SJSA1 (cell line): ENCODE measurements around the gene GPR15LG. TPM values are rescaled to one million over a fixed set of nuclear protein-coding genes. Genes with fewer than 3 reads are reported as not detected.

Experiments used
- DNase-seq, 2 experiments: peaks; one replicate each; pipeline ENCODE4 v3.0.0-alpha.2; 2015 to 2020; ENCODE audit warnings: low spot score in 2 of 2, low read depth in 1 of 2
- H3K27ac ChIP-seq: fragments of 250-450 bp; sonication (Bioruptor Pico); 2 replicates; pipeline ENCODE4 v1.5.1; 2020; ENCODE audit warnings: mild to moderate bottlenecking, moderate library complexity
- H3K27me3 ChIP-seq: fragments of 250-450 bp; sonication (Bioruptor Pico); replicated peaks from 2 replicates; pipeline ENCODE4 v1.5.1; 2020; ENCODE audit warnings: mild to moderate bottlenecking, moderate library complexity
- H3K36me3 ChIP-seq: fragments of 250-450 bp; sonication (Bioruptor Pico); 2 replicates; pipeline ENCODE4 v1.5.1; 2020; ENCODE audit warnings: mild to moderate bottlenecking
- H3K4me1 ChIP-seq: fragments of 250-450 bp; sonication (Bioruptor Pico); replicated peaks from 2 replicates; pipeline ENCODE4 v1.6.1; 2021; ENCODE audit warnings: mild to moderate bottlenecking
- H3K4me3 ChIP-seq: fragments of 250-450 bp; sonication (Bioruptor Pico); 2 replicates; pipeline ENCODE4 v1.5.1; 2020; ENCODE audit warnings: mild to moderate bottlenecking
- H3K9me3 ChIP-seq: fragments of 250-450 bp; sonication (Bioruptor Pico); replicated peaks from 2 replicates; pipeline ENCODE4 v1.5.1; 2020; ENCODE audit warnings: mild to moderate bottlenecking
- total RNA-seq: library from RNA; depleted of rRNA; stranded (reverse); fragments of >200 nt; shearing (Covaris generic); gene quantifications from 2 replicates; pipeline ENCODE4 v1.2.3, GENCODE V29; 2014

Gene GPR15LG
- total RNA-seq, 1 experiment from 2014 or later, result not detected

DNA sequence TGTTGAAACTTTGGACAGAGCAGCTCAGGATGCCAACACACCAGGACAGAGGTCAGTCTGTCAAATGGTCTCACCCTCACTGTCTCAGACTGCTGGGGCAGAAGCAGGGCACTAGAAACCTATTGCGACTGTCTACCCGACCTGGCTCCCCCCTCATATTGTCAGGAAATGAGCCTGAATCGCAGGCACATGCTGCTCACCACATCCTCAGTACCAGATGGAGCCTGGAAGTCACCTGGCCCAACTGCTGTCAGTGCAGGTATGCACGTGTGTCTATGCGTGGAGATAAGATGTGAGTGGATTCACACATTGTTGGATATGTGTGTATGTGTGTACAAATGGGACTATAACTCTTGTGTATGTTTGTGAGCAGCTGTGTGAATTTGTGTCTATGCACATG, 17.5 kb downstream of the GPR15LG start:
- H3K4me3 ChIP-seq, result no peak overlapping the region
- peaks cover 31% of the 10 kb centered on the region for H3K27me3 ChIP-seq
- no peaks in the 10 kb centered on the region for H3K9me3 ChIP-seq
- DNase-seq, result no peak
- 0 out of 2 replicates have a peak, but pooled peaks cover 8% of the 10 kb centered on the region for H3K4me1 ChIP-seq
- H3K36me3 ChIP-seq, result no peaks in the 10 kb centered on the region
- no peak overlapping the region for H3K27ac ChIP-seq

- Histone ChIP-seq H3K4me3 (no peak overlapping the region), H3K27me3 (peaks cover 47% of the 10 kb centered on the region), H3K27ac (no peak overlapping the region), H3K36me3 (no peaks in the 10 kb centered on the region), H3K9me3 (no peaks in the 10 kb centered on the region), H3K4me1 (0 out of 2 replicates have a peak, but pooled peaks cover 8% of the 10 kb centered on the region)
- DNase-seq, result no peak
These were observed 19.7 kb downstream of the GPR15LG start for GRCh38 chr10:84193327-84193726.

GRCh38 chr10:84193846-84194423, 20.3 kb downstream of the GPR15LG start:
- H3K9me3 ChIP-seq, result no peaks in the 10 kb centered on the region
- H3K4me3 ChIP-seq, result peak overlapping the region; percentile 10; the same call in 1 of the 2 replicates
- H3K36me3 ChIP-seq, result no peaks in the 10 kb centered on the region
- H3K27ac ChIP-seq, result no peak overlapping the region
- H3K4me1 ChIP-seq, result 0 out of 2 replicates have a peak, but pooled peaks cover 8% of the 10 kb centered on the region
- no peak for DNase-seq
- H3K27me3 ChIP-seq, result peaks cover 51% of the 10 kb centered on the region

- H3K27ac ChIP-seq, result no peak within 1 kb of the TSS
- H3K4me3 ChIP-seq, result peak within 1 kb of the TSS; percentile 10; the same call in 1 of the 2 replicates
- no peaks in the 10 kb centered on the region for H3K9me3 ChIP-seq
- no peak for DNase-seq
- no peaks in the 10 kb centered on the region for H3K36me3 ChIP-seq
- H3K27me3 ChIP-seq, result peaks cover 51% of the 10 kb centered on the region
- H3K4me1 ChIP-seq, result 0 out of 2 replicates have a peak, but pooled peaks cover 8% of the 10 kb centered on the region
These were observed 20.9 kb downstream of the GPR15LG start, which contains the start of gene CDHR1 for GRCh38 chr10:84194424-84195043. Gene CDHR1, plus strand, starts transcription at chr10:84194537. Its CDS starts 224 bp downstream, at chr10:84194761.

- H3K27me3 ChIP-seq, result peaks cover 53% of the 10 kb centered on the region
- DNase-seq, result no peak
- H3K9me3 ChIP-seq, result no peaks in the 10 kb centered on the region
- no peak overlapping the region for H3K4me3 ChIP-seq
- H3K27ac ChIP-seq, result no peak overlapping the region
- H3K4me1 ChIP-seq, result 0 out of 2 replicates have a peak, but pooled peaks cover 8% of the 10 kb centered on the region
- no peaks in the 10 kb centered on the region for H3K36me3 ChIP-seq
These were observed 21.6 kb downstream of the GPR15LG start for GRCh38 chr10:84195044-84195830.

DNA sequence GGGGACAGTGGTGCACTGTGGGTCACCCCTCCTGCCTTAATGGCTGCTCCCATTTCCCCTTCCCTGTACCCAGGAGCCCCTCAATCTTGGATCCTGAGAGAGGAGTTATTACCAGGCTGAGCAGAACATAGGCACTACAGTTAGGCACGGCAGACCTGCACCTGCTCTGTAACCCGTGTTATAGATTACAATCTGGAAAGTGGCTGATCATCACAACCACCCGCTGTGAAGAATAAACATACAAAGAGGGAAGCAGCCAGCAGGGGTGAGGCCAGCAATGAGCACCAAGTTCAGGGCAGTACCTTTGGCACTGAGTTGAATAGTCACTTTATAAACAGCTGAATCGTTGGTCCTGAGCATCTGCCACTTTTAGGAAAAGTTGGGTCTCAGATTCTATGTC, 22.5 kb downstream of the GPR15LG start:
- Histone ChIP-seq H3K4me1 (0 out of 2 replicates have a peak, but pooled peaks cover 8% of the 10 kb centered on the region), H3K36me3 (no peaks in the 10 kb centered on the region), H3K27ac (no peak overlapping the region), H3K4me3 (no peak overlapping the region), H3K27me3 (peaks cover 57% of the 10 kb centered on the region), H3K9me3 (no peaks in the 10 kb centered on the region)
- no peak for DNase-seq

- Histone ChIP-seq H3K4me3 (no peak overlapping the region), H3K9me3 (no peaks in the 10 kb centered on the region), H3K36me3 (no peaks in the 10 kb centered on the region), H3K27ac (no peak overlapping the region), H3K27me3 (peaks cover 57% of the 10 kb centered on the region), H3K4me1 (0 out of 2 replicates have a peak, but pooled peaks cover 8% of the 10 kb centered on the region)
- no peak for DNase-seq
These were observed 23.3 kb downstream of the GPR15LG start for GRCh38 chr10:84196941-84197340.

GRCh38 chr10:84197643-84198042, 24.0 kb downstream of the GPR15LG start:
- no peak for DNase-seq
- H3K27ac ChIP-seq, result no peak overlapping the region
- no peaks in the 10 kb centered on the region for H3K36me3 ChIP-seq
- peaks cover 54% of the 10 kb centered on the region for H3K27me3 ChIP-seq
- no peak overlapping the region for H3K4me3 ChIP-seq
- no peaks in the 10 kb centered on the region for H3K9me3 ChIP-seq
- H3K4me1 ChIP-seq, result 0 out of 2 replicates have a peak, but pooled peaks cover 8% of the 10 kb centered on the region

GRCh38 chr10:84198206-84198915, 24.8 kb downstream of the GPR15LG start:
- no peaks in the 10 kb centered on the region for H3K36me3 ChIP-seq
- H3K4me3 ChIP-seq, result no peak overlapping the region
- H3K9me3 ChIP-seq, result no peaks in the 10 kb centered on the region
- DNase-seq, result no peak
- H3K4me1 ChIP-seq, result 0 out of 2 replicates have a peak, but pooled peaks cover 8% of the 10 kb centered on the region
- peaks cover 53% of the 10 kb centered on the region for H3K27me3 ChIP-seq
- H3K27ac ChIP-seq, result no peak overlapping the region

GRCh38 chr10:84200537-84201243, 27.1 kb downstream of the GPR15LG start:
- Histone ChIP-seq H3K9me3 (no peaks in the 10 kb centered on the region), H3K27ac (no peak overlapping the region), H3K4me1 (no peaks in the 10 kb centered on the region), H3K36me3 (no peaks in the 10 kb centered on the region), H3K27me3 (peaks cover 30% of the 10 kb centered on the region), H3K4me3 (no peak overlapping the region)
- no peak for DNase-seq

GRCh38 chr10:84201244-84201606, 27.6 kb downstream of the GPR15LG start:
- Histone ChIP-seq H3K36me3 (no peaks in the 10 kb centered on the region), H3K9me3 (no peaks in the 10 kb centered on the region), H3K27ac (no peak overlapping the region), H3K4me3 (no peak overlapping the region), H3K27me3 (peaks cover 25% of the 10 kb centered on the region), H3K4me1 (no peaks in the 10 kb centered on the region)
- DNase-seq, result no peak

DNA sequence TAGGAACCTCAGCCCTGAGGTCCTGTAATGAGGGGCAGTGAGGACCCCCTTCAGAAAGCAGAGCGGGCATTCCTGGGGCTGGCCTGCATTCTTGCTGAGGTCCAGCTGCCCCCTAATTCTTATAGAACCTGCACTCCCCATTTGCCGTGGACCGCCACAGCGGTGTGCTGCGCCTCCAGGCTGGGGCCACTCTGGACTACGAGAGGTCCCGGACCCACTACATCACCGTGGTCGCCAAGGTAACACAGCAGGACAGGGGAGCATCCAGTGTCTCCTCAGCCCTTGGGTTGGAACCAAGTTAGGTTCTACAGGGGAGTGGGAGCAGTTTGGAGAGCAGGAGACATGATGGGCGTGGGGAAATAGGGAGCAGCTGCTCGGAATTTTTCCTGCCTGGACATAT, 28.1 kb downstream of the GPR15LG start:
- H3K9me3 ChIP-seq, result no peaks in the 10 kb centered on the region
- H3K27ac ChIP-seq, result no peak overlapping the region
- no peak for DNase-seq
- H3K4me1 ChIP-seq, result no peaks in the 10 kb centered on the region
- H3K36me3 ChIP-seq, result no peaks in the 10 kb centered on the region
- H3K4me3 ChIP-seq, result no peak overlapping the region
- H3K27me3 ChIP-seq, result peaks cover 22% of the 10 kb centered on the region

DNA sequence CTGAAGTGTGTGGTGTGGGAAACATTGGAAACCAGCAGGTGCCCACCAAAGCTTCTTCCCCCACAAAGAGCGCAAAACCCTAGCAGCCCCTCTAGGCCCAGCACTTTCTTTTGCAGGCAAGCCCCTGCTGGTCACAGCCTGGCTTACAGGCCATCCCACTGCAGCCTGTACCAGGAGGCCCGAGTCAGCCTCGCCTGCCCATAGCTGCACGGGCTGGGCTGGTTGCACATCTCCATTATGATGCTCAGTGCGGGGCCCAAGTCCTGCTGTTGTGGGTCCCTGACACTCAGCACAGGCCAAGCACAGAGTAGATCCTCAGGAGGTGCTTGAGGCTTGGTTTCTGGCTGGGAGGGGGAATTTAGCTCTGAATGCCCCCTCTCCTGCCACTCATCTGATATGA, 28.7 kb downstream of the GPR15LG start:
- H3K4me3 ChIP-seq, result no peak overlapping the region
- H3K27ac ChIP-seq, result no peak overlapping the region
- H3K9me3 ChIP-seq, result no peaks in the 10 kb centered on the region
- no peaks in the 10 kb centered on the region for H3K4me1 ChIP-seq
- H3K27me3 ChIP-seq, result peaks cover 19% of the 10 kb centered on the region
- no peak for DNase-seq
- H3K36me3 ChIP-seq, result no peaks in the 10 kb centered on the region
